Measurements from ENCODE around the gene GADL1. TPM values are rescaled to one million over a fixed set of nuclear protein-coding genes. Genes with fewer than 3 reads are reported as not detected.

Gene GADL1
- polyA plus RNA-seq, 3 donors, result 0.01 TPM; not detected in 2

GRCh38 chr3:30832961-30833575, 61.4 kb downstream of the GADL1 start:
- WGBS, 3 donors, result 69 to 75% (median 74%) methylated on average over 4 of the region's 4 CpGs
- H3K27ac ChIP-seq (ENCODE audit: low read depth, low read length), result no peak overlapping the region

GRCh38 chr3:30827080-30827479, 67.4 kb downstream of the GADL1 start:
- H3K27ac ChIP-seq (ENCODE audit: low read depth, low read length), result no peak overlapping the region
- WGBS, 3 donors, result 95 to 97% (median 97%) methylated on average over 1 of the region's 1 CpG

DNA sequence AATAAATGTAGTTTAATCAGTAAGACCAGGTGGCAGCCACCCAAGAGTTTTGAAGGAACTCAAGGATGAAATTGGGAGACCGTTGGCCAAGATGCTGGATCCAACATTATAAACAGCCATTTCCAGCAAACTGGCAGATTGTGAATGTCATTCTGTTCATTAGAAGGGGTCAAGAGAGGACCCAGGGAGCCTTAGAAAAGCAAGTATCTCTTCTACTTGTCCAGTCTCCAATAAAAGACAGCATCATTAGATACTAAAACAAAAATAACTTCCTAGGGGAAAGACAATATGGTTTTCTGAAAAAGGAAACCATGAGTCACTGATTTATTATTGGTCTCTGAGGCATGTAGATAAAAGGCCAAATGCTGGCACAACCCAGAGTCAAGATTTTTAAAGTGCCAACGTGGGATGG, 67.9 kb downstream of the GADL1 start:
- 43 to 54% (median 52%) methylated on average over 2 of the region's 2 CpGs for WGBS, 3 donors
- no peak overlapping the region for H3K27ac ChIP-seq (ENCODE audit: low read depth, low read length)

DNA sequence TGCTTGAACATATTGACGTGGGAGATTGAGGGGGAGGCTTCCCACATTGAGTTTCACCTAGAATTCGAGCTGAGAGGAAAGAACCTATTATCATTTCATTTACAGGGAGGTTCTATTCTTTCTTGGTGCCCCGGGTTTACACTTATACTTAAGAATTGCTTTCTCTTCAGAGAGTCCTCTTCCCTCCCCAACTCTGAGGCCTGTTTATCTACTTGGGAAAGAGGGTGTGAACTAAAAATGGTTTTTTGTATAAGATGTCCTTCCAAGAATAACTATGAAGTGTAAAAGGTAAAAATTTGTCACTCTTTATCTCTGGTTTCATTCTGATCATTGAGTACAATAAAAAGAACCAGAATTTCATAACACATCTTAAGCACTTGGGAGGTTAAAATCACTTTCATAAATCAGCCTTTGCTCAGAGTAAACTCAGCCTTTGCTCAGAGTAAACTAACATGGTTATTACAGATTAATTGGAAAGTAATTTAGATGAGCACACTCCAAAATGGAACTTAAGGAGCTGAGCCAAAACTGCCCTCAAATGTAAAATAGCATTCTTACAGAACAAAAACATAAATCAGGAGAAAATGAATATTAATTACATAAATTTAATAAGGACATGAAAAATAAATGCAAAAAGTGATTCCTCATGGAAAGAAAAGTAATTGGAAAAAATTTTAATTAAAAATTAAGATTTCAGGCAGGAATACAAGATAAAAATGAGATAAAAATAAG, 75.2 kb downstream of the GADL1 start:
- WGBS, 3 donors, result 60 to 75% (median 68%) methylated on average over 3 of the region's 3 CpGs
- no peak overlapping the region for H3K27ac ChIP-seq (ENCODE audit: low read depth, low read length)

DNA sequence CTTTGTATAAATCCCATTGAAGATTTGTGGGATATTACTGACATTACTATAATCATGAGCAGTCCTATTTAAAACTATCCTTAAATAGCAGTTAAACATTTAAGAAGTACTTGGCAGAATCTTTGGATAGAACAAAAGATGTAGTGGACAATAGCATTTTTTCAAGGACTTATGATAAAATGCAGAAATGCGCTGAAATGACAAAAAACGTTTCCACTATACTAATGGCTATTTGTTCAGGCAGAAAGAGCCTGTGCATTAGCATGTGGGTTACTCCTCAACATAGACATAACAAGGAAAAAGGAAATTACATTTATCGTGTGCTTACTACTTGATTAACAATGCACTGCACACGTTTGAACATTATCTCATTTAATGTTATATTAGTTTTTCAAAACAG, 80.7 kb downstream of the GADL1 start:
- H3K27ac ChIP-seq (ENCODE audit: low read depth, low read length), result no peak overlapping the region
- 70 to 83% (median 79%) methylated on average over 4 of the region's 4 CpGs for WGBS, 3 donors

DNA sequence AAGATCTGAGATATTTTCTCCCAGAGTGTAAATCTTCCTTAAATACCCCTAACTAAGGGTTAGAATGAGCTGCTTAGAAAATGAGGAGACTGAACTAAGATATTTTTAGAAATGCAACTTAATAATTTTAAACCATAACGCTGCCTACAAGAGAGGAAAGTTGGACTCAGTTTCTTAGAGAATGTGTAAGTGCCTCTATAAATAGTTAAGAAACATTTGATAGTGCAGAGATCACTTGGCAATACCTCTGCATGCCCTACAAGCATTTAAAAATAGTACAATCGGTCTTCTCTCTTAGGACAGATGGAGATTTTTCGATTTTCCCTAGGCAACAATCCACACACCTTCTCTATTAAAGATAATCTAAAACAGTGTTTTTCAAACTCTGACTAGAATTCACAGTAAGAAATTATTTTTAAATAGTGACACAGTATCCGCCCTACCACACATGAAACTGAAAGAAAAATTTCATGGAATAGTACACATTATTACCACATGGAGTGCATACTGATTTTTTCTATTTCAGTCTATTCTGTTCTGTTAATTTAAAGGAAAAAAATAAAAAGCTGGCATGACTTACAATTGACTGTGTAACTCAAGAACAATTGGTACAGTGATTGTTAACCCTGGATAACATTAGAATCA, 83.2 kb downstream of the GADL1 start:
- 49 to 56% (median 53%) methylated on average over 4 of the region's 4 CpGs for WGBS, 3 donors
- H3K27ac ChIP-seq (ENCODE audit: low read depth, low read length), result no peak overlapping the region

DNA sequence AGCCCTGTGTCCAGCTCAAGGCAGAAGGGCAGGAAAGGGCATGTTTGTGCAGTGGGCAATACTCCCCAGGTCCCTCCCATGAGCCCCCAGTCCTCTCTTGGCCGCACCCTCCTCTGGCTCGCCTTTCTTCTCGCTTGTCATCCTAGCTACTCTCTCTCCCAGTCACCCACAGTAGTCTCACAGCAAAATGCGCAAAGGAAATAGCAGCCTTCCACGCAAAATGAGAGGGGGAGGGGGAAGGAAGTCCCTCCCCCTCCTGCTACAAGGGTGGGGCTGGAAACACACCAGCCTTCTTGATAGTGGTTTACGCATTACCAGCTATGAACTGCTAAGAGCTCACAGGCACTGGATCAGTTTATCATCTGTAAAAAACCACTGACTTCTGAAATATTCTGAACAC, 83.8 kb downstream of the GADL1 start:
- 65 to 82% (median 74%) methylated on average over 6 of the region's 6 CpGs for WGBS, 3 donors
- H3K27ac ChIP-seq (ENCODE audit: low read depth, low read length), result no peak overlapping the region

- 87 to 99% (median 97%) methylated on average over 6 of the region's 6 CpGs for WGBS, 3 donors
- H3K27ac ChIP-seq (ENCODE audit: low read depth, low read length), result no peak overlapping the region
These were observed 88.8 kb downstream of the GADL1 start for GRCh38 chr3:30805695-30806094.

- no peak overlapping the region for H3K27ac ChIP-seq (ENCODE audit: low read depth, low read length)
- 70 to 86% (median 82%) methylated on average over 3 of the region's 3 CpGs for WGBS, 3 donors
These were observed 89.5 kb downstream of the GADL1 start for GRCh38 chr3:30804984-30805383.

GRCh38 chr3:30795176-30795575, 99.3 kb downstream of the GADL1 start:
- no peak overlapping the region for H3K27ac ChIP-seq (ENCODE audit: low read depth, low read length)
- WGBS, 3 donors, result 74 to 96% (median 80%) methylated on average over 2 of the region's 2 CpGs

GRCh38 chr3:30793740-30794139, 100.7 kb downstream of the GADL1 start:
- WGBS, 3 donors, result 68 to 75% (median 69%) methylated on average over 4 of the region's 4 CpGs
- no peak overlapping the region for H3K27ac ChIP-seq (ENCODE audit: low read depth, low read length)

- H3K27ac ChIP-seq (ENCODE audit: low read depth, low read length), result no peak overlapping the region
These were observed 104.3 kb downstream of the GADL1 start for GRCh38 chr3:30790150-30790549.

GRCh38 chr3:30786365-30786764, 108.1 kb downstream of the GADL1 start:
- no peak overlapping the region for H3K27ac ChIP-seq (ENCODE audit: low read depth, low read length)

GRCh38 chr3:30779686-30780287, 114.7 kb downstream of the GADL1 start:
- WGBS, 3 donors, result 77 to 97% (median 83%) methylated on average over 1 of the region's 1 CpG
- no peak overlapping the region for H3K27ac ChIP-seq (ENCODE audit: low read depth, low read length)

- H3K27ac ChIP-seq (ENCODE audit: low read depth, low read length), result no peak overlapping the region
- WGBS, 3 donors, result 73 to 88% (median 78%) methylated on average over 3 of the region's 3 CpGs
These were observed 115.5 kb downstream of the GADL1 start for GRCh38 chr3:30778933-30779332.

DNA sequence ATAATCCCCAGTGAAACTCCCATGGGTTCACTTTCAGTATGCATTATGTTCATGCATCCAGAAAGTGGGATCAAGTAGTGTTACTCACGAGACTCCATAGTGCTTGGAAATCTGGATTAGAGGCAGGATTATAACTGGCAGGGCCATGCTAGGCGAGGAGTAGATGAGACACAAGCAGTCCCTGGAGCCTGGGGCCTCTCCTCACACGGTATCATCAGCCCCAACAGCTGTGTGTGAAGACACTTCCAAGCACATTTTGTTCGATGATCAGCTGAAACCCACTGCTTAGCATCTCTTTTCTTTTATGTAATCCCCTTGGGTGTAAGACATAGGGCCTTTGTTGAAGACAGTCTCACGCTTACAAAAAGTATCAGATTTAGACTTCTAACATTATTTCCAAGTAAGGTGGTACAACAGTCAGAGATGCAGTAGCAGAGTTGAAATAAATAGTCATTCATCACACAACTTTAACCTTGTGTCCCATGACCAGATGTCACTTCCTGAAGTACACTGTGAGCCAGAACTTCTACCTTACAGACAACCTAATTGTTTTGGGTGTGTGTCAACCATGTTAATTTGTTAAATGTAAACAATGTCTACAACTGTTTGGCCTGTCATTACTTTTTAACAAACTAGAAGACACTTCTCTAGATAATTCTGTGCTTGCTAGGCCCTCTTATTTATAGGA, 116.9 kb downstream of the GADL1 start:
- WGBS, 3 donors, result 82 to 85% (median 84%) methylated on average over 5 of the region's 5 CpGs
- H3K27ac ChIP-seq (ENCODE audit: low read depth, low read length), result no peak overlapping the region

DNA sequence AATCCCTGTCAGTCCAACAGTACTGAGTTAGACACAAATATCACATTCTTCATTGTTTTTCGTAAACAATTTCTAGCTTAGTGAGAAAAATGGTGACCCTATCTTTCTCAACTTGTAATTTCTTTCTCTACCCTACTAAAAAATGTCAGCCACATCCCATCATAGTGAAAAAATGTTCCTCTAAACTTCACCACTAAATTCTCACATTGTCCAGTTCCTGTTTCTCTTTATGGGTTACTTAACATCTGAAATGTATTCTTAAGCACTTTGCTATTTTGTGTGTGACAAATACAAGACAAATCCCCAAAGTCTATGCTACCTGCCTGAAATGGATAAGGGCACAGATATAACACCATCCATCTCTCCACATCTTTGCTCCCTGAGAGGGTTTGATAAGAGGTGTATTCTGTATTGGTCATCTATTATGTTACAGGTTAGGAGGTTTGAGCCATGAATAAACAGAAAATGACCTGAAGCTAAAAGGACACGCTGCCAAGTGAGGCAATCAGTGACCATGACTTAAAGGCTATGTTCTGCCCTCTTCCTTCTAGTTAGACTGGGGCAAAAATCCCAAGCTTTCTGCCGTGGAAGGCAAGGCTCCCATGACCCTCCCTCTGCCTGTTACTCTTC, 118.2 kb downstream of the GADL1 start:
- 57 to 79% (median 76%) methylated on average over 3 of the region's 3 CpGs for WGBS, 3 donors
- H3K27ac ChIP-seq (ENCODE audit: low read depth, low read length), result no peak overlapping the region

- no peak overlapping the region for H3K27ac ChIP-seq (ENCODE audit: low read depth, low read length)
- WGBS, 3 donors, result 74 to 79% (median 75%) methylated on average over 10 of the region's 10 CpGs
These were observed 119.4 kb downstream of the GADL1 start for GRCh38 chr3:30775040-30775439.

Data from adipose tissue (tissue), 3 donors.